ENCODE results near the gene ACMSD. TPM values are rescaled to one million over a fixed set of nuclear protein-coding genes. Genes with fewer than 3 reads are reported as not detected.

ACMSD gene
- not detected in 2 replicates for total RNA-seq (2011; cell fraction: chromatin; rRNA removed; ENCODE audit: low replicate concordance)
- total RNA-seq (2011; cell fraction: nucleolus; rRNA removed) = not detected in 2 replicates
- not detected in 2 replicates for total RNA-seq (2011; cell fraction: nucleoplasm; rRNA removed)
- not detected in 2 replicates for total RNA-seq (2014; rRNA removed)
- total RNA-seq (2014; rRNA removed; fragmentation: Illumina TruSeq; extraction: Trizol) = not detected in 2 replicates
- total RNA-seq (2015; rRNA removed; fragmentation: Illumina TruSeq; extraction: Trizol) = not detected in 2 replicates
- not detected in 2 replicates for total RNA-seq (2021)
- not detected in 2 replicates for polyA plus RNA-seq (2011; rRNA removed)
- polyA plus RNA-seq (2011; cell fraction: cytosol; rRNA removed) = not detected in 2 replicates
- polyA plus RNA-seq (2011; cell fraction: nucleus; rRNA removed) = not detected in 2 replicates
- not detected in 2 replicates for polyA plus RNA-seq (2012)
- not detected in 2 replicates for polyA plus RNA-seq (2014; fragmentation: Illumina TruSeq; extraction: Trizol)
- polyA plus RNA-seq (2014; fragmentation: Nextera tagmentation; extraction: Ambion mirVana) = not detected
- polyA plus RNA-seq (2014; rRNA removed) = not detected in 2 replicates
- not detected in 2 replicates for polyA minus RNA-seq (2011; rRNA and poly(A)+ RNA removed)
- not detected in 2 replicates for polyA minus RNA-seq (2011; cell fraction: cytosol; rRNA and poly(A)+ RNA removed)
- polyA minus RNA-seq (2011; cell fraction: nucleus; rRNA and poly(A)+ RNA removed) = not detected in 2 replicates
- percentile 1 among the genes with signal in this experiment for Bru-seq, nascent RNA
- not detected for BruChase-seq, experiment 1, labeled RNA remaining after a 2-hour chase
- BruChase-seq, experiment 2, labeled RNA remaining after a 6-hour chase = not detected
- long read RNA-seq, experiment 1, partial matches to known transcripts = 0 of 1 reads
- long read RNA-seq, experiment 1, other reads (novel, unspliced or antisense) = 1 of 1 reads
- long read RNA-seq, experiment 2 = 0 reads
- long read RNA-seq, experiment 3 = 0 reads

GRCh38 chr2:134838143-134838620 lies at the start of gene ACMSD:
Gene ACMSD (plus strand): TSS chr2:134838616. CDS start chr2:134838683, 67 bp downstream.
- in situ Hi-C loops (cut with MboI) (no loop called here), intact Hi-C loops (cut with micrococcal nuclease) (no loop called here)
- ChIA-PET POLR2A (no interaction called here), CTCF (ENCODE audit: low intra/inter-chr PET ratio) (no interaction called here)
- Histone ChIP-seq H2AFZ (ENCODE audit: low read depth, low read length) (no peak within 1 kb of the TSS), H3K36me3 (ENCODE audit: control insufficient read depth, insufficient read depth, low read length) (no peaks in the 10 kb centered on the region), H3K4me3 (no peak within 1 kb of the TSS), H3K27ac (ENCODE audit: extremely low read depth, low read depth, low read length) (no peak within 1 kb of the TSS), H3K27me3 (ENCODE audit: control insufficient read depth in 2 of 2, insufficient read depth in 2 of 2, low read length in 2 of 2) (peaks cover 0 to 5% of the 10 kb centered on the region in 2 experiments; a peak in 1 of 5 replicates), H3K79me2 (ENCODE audit: control insufficient read depth, insufficient read depth, low read length) (no peaks in the 10 kb centered on the region), H4K20me1 (replicated peaks; ENCODE audit: control insufficient read depth, insufficient read depth, low read length) (no peaks in the 10 kb centered on the region), H3K9me3 (replicated peaks; ENCODE audit: control insufficient read depth, insufficient read depth, low read depth, low read length) (no peaks in the 10 kb centered on the region), H3K9ac (ENCODE audit: insufficient read depth in 1 of 2, low read depth in 2 of 2, low read length in 2 of 2) (no peak within 1 kb of the TSS), H3K4me2 (ENCODE audit: insufficient read depth, low read length) (no peak within 1 kb of the TSS), H3K4me1 (replicated peaks in 1 of 2; ENCODE audit: control insufficient read depth in 2 of 2, insufficient read depth in 2 of 2, low read length in 2 of 2) (no peaks in the 10 kb centered on the region), H3K9me1 (ENCODE audit: control insufficient read depth, insufficient read depth, low read length) (no peaks in the 10 kb centered on the region)
- ATAC-seq = no peak
- TF ChIP-seq RBM25 (IDR thresholded peaks at IDR 0.05; ENCODE audit: low read depth, low read length, severe bottlenecking) (peak; percentile 66), MEF2A (IDR thresholded peaks at IDR 0.05; ENCODE audit: control insufficient read depth, low read depth, low read length) (no peak)
- no peak for DNase-seq (ENCODE audit: extremely low read depth in 1 of 4, low spot score in 3 of 4)
- no TSS peak for BruUV-seq (replicated peaks)
- FAIRE-seq = no peak
